Liver (tissue), 9 donors: ENCODE data around the gene ZC4H2. TPM values are rescaled to one million over a fixed set of nuclear protein-coding genes. Genes with fewer than 3 reads are reported as not detected.

ENCODE experiments used
- DNase-seq: peaks from one replicate; pipeline ENCODE4 v3.0.0-alpha.2; 2017; ENCODE audit warnings: low spot score
- H3K27ac ChIP-seq, 2 donors: one replicate each; pipeline ENCODE4 v1.7.0; 2013; ENCODE audit warnings: inconsistent platforms in 2 of 2, low read length in 2 of 2, control low read depth in 1 of 2, low read depth in 1 of 2, mild to moderate bottlenecking in 1 of 2
- H3K27me3 ChIP-seq, 4 donors: one replicate each; pipeline versions ENCODE4 v1.6.1 to v1.7.0; 2013; ENCODE audit warnings: low read length in 3 of 4, inconsistent platforms in 1 of 4, mild to moderate bottlenecking in 1 of 4, moderate library complexity in 1 of 4; ENCODE audit not compliant: control insufficient read depth in 4 of 4, insufficient read depth in 4 of 4
- H3K36me3 ChIP-seq, 4 donors: one replicate each; pipeline versions ENCODE4 v1.6.1 to v1.7.0; 2013; ENCODE audit warnings: low read length in 3 of 4, mild to moderate bottlenecking in 3 of 4, low read depth in 1 of 4, moderate library complexity in 1 of 4; ENCODE audit not compliant: control insufficient read depth in 4 of 4, insufficient read depth in 3 of 4
- H3K4me1 ChIP-seq, 4 donors: one replicate each; pipeline versions ENCODE4 v1.6.1 to v1.7.0; 2013; ENCODE audit warnings: low read length in 3 of 4, mild to moderate bottlenecking in 3 of 4, moderate library complexity in 1 of 4; ENCODE audit not compliant: control insufficient read depth in 4 of 4, insufficient read depth in 4 of 4
- H3K4me3 ChIP-seq, 3 donors: one replicate each; pipeline versions ENCODE4 v1.6.1 to v1.7.0; 2013; ENCODE audit warnings: low read length in 3 of 3, control low read depth in 1 of 3, low read depth in 1 of 3, mild to moderate bottlenecking in 1 of 3
- H3K9ac ChIP-seq, 2 donors: one replicate each; pipeline ENCODE4 v1.7.0; 2013; ENCODE audit warnings: low read length in 2 of 2, mild to moderate bottlenecking in 2 of 2, moderate library complexity in 2 of 2, control low read depth in 1 of 2, low read depth in 1 of 2
- H3K9me3 ChIP-seq, 4 donors: one replicate each; pipeline versions ENCODE4 v1.6.1 to v1.7.0; 2013; ENCODE audit warnings: low read length in 3 of 4; ENCODE audit not compliant: control insufficient read depth in 4 of 4
- EGR1 ChIP-seq, 2 donors: IDR thresholded peaks; 2 replicates each; pipeline ENCODE4 v1.6.1; 2016 to 2018; ENCODE audit warnings: antibody characterized with exemption in 2 of 2, low read depth in 2 of 2
- FOXA1 ChIP-seq: IDR thresholded peaks from 2 replicates; pipeline ENCODE4 v1.6.1; 2016; ENCODE audit warnings: antibody characterized with exemption
- FOXA2 ChIP-seq: IDR thresholded peaks from 2 replicates; pipeline ENCODE4 v1.6.1; 2016; ENCODE audit warnings: antibody characterized with exemption
- GABPA ChIP-seq, 2 donors: IDR thresholded peaks in 1 of 2; conservative IDR thresholded peaks in 1 of 2; 2 replicates each; pipeline ENCODE4 v1.6.1; 2016; ENCODE audit warnings: antibody characterized with exemption in 2 of 2, mild to moderate bottlenecking in 1 of 2, moderate library complexity in 1 of 2
- HNF4A ChIP-seq, 2 donors: conservative IDR thresholded peaks; 2 replicates each; pipeline ENCODE4 v1.6.1; 2016; ENCODE audit warnings: antibody characterized with exemption in 2 of 2, mild to moderate bottlenecking in 2 of 2
- HNF4G ChIP-seq: IDR thresholded peaks from 2 replicates; pipeline ENCODE4 v1.6.1; 2016; ENCODE audit warnings: antibody characterized with exemption
- JUND ChIP-seq, 2 donors: IDR thresholded peaks; 2 replicates each; pipeline ENCODE4 v1.6.1; 2016; ENCODE audit warnings: antibody characterized with exemption in 2 of 2
- RAD21 ChIP-seq, 2 donors: IDR thresholded peaks; 2 replicates each; pipeline ENCODE4 v1.6.1; 2016; ENCODE audit warnings: antibody characterized with exemption in 2 of 2, mild to moderate bottlenecking in 2 of 2
- RXRA ChIP-seq, 2 donors: IDR thresholded peaks; 2 replicates each; pipeline ENCODE4 v1.6.1; 2017 to 2018; ENCODE audit warnings: antibody characterized with exemption in 2 of 2, mild to moderate bottlenecking in 1 of 2
- SP1 ChIP-seq: IDR thresholded peaks from 2 replicates; pipeline ENCODE4 v1.6.1; 2018; ENCODE audit warnings: antibody characterized with exemption, mild to moderate bottlenecking
- YY1 ChIP-seq: IDR thresholded peaks from 2 replicates; pipeline ENCODE4 v1.6.1; 2016; ENCODE audit warnings: antibody characterized with exemption, mild to moderate bottlenecking
- WGBS: extraction: QIAGEN DNeasy Blood & Tissue Kit; methylation state at CpG from one replicate; pipeline ENCODE4 v1.1.7; 2013; 5-methylcytosine and 5-hydroxymethylcytosine counted together
- polyA plus RNA-seq, 2 donors: library from polyadenylated mRNA; stranded (reverse) in 1 of 2; unstranded in 1 of 2; fragments of 200-250 nt in 1 of 2; fragments of >200 nt in 1 of 2; fragmentation: Nextera tagmentation in 1 of 2; extraction: Ambion mirVana in 1 of 2; gene quantifications; one replicate each; pipeline versions ENCODE4 v1.2.1 to v1.2.3, GENCODE V29; 2013 to 2015
- total RNA-seq, 2 donors: library from RNA; depleted of rRNA; stranded (reverse); fragments of >200 nt; gene quantifications; one replicate each; pipeline ENCODE4 v1.2.3, GENCODE V29; 2014
- TF ChIP-seq, protein P1 (sequence below): IDR thresholded peaks from 2 replicates; pipeline ENCODE4 v1.6.1; 2016; ENCODE audit warnings: antibody characterized with exemption, mild to moderate bottlenecking
- TF ChIP-seq, protein P2 (sequence below): IDR thresholded peaks from 2 replicates; pipeline ENCODE4 v1.6.1; 2016; ENCODE audit warnings: antibody characterized with exemption
- TF ChIP-seq, protein P3 (sequence below): IDR thresholded peaks from 2 replicates; pipeline ENCODE4 v1.6.1; 2016; ENCODE audit warnings: antibody characterized with exemption
- TF ChIP-seq, protein P4 (sequence below): IDR thresholded peaks from 2 replicates; pipeline ENCODE4 v1.6.1; 2016; ENCODE audit warnings: antibody characterized with exemption
- donor health status: healthy.
- donor health status: healthy.
- donor health status: healthy.
- donor health status: healthy.
- donor health status: healthy.

The ZC4H2 gene
- total and polyA plus RNA-seq, 4 donors, result 1.8 to 5.2 (median 2.4) TPM

DNA sequence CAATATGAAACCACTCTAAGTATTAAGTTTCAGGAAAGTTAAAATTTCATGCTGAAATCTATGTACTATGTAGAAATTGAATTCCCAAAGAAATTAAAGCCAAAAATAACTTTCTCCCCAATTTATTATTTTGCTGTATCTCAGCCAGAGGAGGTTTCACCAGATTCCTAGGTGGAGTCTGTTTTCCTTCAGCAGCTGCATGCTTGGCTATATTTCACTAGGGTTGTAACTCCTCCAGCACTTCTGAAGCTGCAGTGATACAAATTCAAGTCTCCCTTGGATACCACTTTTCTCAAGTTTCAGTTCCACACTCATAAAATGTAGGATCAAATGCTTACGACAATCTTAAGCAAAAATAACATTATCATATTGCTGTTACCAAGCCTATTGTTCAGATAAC, 41.2 kb upstream of the ZC4H2 start:
- Histone ChIP-seq H3K36me3 (no peaks in the 10 kb centered on the region), H3K9ac (no peak overlapping the region), H3K27ac (no peak overlapping the region), H3K9me3 (no peaks in the 10 kb centered on the region), H3K4me1 (no peaks in the 10 kb centered on the region), H3K27me3 (no peaks in the 10 kb centered on the region), H3K4me3 (no peak overlapping the region)
- WGBS, result 84% methylated on average over 1 of the region's 1 CpG
- DNase-seq, result no peak
- TF ChIP-seq, protein P1, sequence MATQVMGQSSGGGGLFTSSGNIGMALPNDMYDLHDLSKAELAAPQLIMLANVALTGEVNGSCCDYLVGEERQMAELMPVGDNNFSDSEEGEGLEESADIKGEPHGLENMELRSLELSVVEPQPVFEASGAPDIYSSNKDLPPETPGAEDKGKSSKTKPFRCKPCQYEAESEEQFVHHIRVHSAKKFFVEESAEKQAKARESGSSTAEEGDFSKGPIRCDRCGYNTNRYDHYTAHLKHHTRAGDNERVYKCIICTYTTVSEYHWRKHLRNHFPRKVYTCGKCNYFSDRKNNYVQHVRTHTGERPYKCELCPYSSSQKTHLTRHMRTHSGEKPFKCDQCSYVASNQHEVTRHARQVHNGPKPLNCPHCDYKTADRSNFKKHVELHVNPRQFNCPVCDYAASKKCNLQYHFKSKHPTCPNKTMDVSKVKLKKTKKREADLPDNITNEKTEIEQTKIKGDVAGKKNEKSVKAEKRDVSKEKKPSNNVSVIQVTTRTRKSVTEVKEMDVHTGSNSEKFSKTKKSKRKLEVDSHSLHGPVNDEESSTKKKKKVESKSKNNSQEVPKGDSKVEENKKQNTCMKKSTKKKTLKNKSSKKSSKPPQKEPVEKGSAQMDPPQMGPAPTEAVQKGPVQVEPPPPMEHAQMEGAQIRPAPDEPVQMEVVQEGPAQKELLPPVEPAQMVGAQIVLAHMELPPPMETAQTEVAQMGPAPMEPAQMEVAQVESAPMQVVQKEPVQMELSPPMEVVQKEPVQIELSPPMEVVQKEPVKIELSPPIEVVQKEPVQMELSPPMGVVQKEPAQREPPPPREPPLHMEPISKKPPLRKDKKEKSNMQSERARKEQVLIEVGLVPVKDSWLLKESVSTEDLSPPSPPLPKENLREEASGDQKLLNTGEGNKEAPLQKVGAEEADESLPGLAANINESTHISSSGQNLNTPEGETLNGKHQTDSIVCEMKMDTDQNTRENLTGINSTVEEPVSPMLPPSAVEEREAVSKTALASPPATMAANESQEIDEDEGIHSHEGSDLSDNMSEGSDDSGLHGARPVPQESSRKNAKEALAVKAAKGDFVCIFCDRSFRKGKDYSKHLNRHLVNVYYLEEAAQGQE, result no peak
- TF ChIP-seq JUND (IDR thresholded peaks at IDR 0.05) (no peak), RAD21 (IDR thresholded peaks at IDR 0.05) (no peak), EGR1 (IDR thresholded peaks at IDR 0.05; ENCODE audit: low read depth in 2 of 2) (no peak), HNF4G (no peak), YY1 (no peak), GABPA (IDR thresholded peaks at IDR 0.05 in 1 of 2, conservative IDR thresholded peaks at IDR 0.05 in 1 of 2) (no peak), FOXA2 (no peak), HNF4A (conservative IDR thresholded peaks at IDR 0.05) (no peak)
- TF ChIP-seq, protein P2, sequence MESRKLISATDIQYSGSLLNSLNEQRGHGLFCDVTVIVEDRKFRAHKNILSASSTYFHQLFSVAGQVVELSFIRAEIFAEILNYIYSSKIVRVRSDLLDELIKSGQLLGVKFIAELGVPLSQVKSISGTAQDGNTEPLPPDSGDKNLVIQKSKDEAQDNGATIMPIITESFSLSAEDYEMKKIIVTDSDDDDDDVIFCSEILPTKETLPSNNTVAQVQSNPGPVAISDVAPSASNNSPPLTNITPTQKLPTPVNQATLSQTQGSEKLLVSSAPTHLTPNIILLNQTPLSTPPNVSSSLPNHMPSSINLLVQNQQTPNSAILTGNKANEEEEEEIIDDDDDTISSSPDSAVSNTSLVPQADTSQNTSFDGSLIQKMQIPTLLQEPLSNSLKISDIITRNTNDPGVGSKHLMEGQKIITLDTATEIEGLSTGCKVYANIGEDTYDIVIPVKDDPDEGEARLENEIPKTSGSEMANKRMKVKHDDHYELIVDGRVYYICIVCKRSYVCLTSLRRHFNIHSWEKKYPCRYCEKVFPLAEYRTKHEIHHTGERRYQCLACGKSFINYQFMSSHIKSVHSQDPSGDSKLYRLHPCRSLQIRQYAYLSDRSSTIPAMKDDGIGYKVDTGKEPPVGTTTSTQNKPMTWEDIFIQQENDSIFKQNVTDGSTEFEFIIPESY, result no peak
- TF ChIP-seq, protein P3, sequence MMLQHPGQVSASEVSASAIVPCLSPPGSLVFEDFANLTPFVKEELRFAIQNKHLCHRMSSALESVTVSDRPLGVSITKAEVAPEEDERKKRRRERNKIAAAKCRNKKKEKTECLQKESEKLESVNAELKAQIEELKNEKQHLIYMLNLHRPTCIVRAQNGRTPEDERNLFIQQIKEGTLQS, result no peak

DNA sequence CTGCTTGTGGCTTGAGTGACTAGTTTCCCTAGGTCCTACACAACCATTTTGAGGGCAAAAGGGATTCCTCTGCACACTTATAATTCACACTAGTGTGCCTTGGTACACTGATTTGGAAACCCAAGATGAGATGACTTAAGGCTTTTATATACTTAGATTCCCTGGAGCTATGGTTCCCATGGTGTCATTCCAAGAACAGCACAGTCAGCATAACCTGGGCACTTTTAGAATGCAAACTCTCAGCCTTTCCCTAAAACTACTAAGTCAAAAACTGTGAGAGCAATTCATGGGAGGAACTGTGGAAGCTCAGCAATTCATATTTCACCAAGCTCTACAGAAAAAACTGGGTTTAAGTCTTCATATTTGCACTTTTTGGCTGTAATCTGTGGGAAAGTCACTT, 38.0 kb upstream of the ZC4H2 start:
- Histone ChIP-seq H3K36me3 (no peaks in the 10 kb centered on the region), H3K4me3 (no peak overlapping the region)

More for the DNA sequence above, 38.0 kb upstream of the ZC4H2 start:
- Histone ChIP-seq H3K27me3 (no peaks in the 10 kb centered on the region), H3K4me1 (no peaks in the 10 kb centered on the region), H3K9ac (no peak overlapping the region), H3K27ac (no peak overlapping the region), H3K9me3 (no peaks in the 10 kb centered on the region)
- no peak for DNase-seq
- TF ChIP-seq SP1, result no peak
- TF ChIP-seq FOXA2, result no peak
- TF ChIP-seq, protein P2, result no peak
- no peak for TF ChIP-seq RAD21 (IDR thresholded peaks at IDR 0.05)
- TF ChIP-seq YY1, result no peak
- TF ChIP-seq HNF4G, result no peak
- TF ChIP-seq RXRA (IDR thresholded peaks at IDR 0.05), result no peak
- no peak for TF ChIP-seq JUND (IDR thresholded peaks at IDR 0.05)
- TF ChIP-seq FOXA1, result no peak
- TF ChIP-seq, protein P3, result no peak
- TF ChIP-seq GABPA (IDR thresholded peaks at IDR 0.05 in 1 of 2, conservative IDR thresholded peaks at IDR 0.05 in 1 of 2), result no peak
- TF ChIP-seq, protein P4, sequence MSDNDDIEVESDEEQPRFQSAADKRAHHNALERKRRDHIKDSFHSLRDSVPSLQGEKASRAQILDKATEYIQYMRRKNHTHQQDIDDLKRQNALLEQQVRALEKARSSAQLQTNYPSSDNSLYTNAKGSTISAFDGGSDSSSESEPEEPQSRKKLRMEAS, result no peak
